ENCODE data around the gene MDM1.

The MDM1 gene

DNA sequence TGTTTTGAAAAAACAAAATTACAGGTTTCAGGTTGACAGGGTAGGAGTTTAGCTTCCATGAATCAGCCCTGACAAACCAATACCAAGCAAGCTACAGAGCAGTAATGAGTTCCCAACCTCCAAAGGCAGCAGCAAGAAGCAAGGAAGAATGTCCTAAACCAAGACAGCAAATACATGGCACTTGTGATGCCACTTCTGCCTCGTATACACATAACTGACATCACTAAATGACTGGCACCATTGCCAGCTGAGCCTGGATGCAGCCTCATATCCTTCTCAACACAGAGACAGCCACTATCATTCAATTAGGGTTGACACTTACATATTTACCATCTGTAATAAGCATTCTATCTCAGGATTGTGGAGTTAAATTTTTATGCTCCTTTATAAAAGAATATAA is 35.0 kb upstream of the MDM1 start:
- no peak for TF ChIP-seq ZNF274 (IDR thresholded peaks at IDR 0.05; ENCODE audit: low read depth, low read length)
- no peak overlapping the region for H3K4me3 ChIP-seq (ENCODE audit: low read length)

- no peak for TF ChIP-seq ZNF274 (IDR thresholded peaks at IDR 0.05; ENCODE audit: low read depth, low read length)
- H3K4me3 ChIP-seq (ENCODE audit: low read length) = peak overlapping the region; percentile 7; the same call in 1 of the 2 replicates
These were observed 32.9 kb upstream of the MDM1 start for GRCh38 chr12:68364893-68365725.

GRCh38 chr12:68364328-68364727 is 32.2 kb upstream of the MDM1 start:
- no peak overlapping the region for H3K4me3 ChIP-seq (ENCODE audit: low read length)
- no peak for TF ChIP-seq ZNF274 (IDR thresholded peaks at IDR 0.05; ENCODE audit: low read depth, low read length)

GRCh38 chr12:68361953-68362352 is 29.8 kb upstream of the MDM1 start:
- no peak overlapping the region for H3K4me3 ChIP-seq (ENCODE audit: low read length)
- TF ChIP-seq ZNF274 (IDR thresholded peaks at IDR 0.05; ENCODE audit: low read depth, low read length) = no peak

DNA sequence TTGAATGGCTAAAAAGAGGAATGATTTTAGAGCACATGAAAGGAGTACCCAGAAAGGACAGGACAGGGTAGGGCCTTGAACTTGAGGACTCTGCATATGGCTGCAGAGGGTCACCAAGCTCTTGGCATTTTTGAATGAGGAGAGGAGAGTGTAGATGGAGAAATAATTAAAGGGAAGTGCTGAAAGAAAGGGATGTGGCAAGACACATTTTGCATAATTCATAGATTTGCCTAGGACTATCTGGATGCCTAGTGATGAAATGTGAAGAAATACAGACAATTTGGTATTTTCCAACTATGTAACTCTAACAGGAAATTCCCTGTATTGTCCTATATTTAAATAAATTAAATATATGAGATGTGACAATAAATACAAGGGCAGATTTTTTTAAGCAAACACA is 27.5 kb upstream of the MDM1 start:
- no peak for TF ChIP-seq ZNF274 (IDR thresholded peaks at IDR 0.05; ENCODE audit: low read depth, low read length)
- no peak overlapping the region for H3K4me3 ChIP-seq (ENCODE audit: low read length)

DNA sequence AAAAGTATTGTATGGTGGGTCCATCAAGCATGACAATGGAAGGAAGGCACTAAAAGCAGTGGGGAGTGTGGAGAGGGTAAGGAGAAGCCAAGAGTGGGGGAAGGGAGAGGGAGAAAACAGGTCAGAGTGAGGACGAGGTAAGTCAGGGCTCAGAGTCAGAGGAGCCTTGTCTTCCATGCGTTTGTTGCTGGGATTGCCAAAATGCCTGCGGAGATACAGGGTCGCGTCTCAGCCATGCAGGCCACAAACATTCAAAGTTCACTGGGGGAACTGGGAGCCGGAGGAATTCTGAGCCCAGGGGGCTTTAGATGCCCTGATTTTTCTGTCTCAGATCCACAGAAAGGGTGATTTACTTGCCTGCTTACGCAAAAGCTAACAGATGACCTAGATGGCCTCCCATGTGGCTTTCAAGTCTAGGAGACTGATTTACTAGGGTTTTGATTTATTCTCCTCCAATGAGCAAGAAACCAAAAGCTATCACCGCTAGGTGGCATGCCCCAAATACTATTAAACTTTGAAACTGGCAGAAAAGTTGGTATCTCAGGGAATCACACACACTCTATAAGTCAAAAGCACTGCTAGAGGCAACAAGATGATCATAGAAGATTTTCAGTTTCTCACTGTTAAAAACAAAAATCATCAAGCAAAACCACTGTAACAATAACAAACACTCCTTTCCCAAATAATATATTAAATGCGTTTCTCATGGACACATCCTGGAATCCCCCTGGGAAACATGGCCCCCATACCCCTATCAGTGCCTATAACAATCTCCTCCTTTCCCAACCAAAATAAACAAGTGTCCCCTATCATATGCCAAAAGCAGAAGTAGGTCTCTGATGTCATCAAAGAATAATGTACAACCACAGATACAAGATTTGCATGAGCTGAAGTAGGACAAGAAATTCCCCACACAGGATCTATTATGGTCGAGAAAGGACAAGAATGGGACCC is 26.6 kb upstream of the MDM1 start:
- no peak overlapping the region for H3K4me3 ChIP-seq (ENCODE audit: low read length)
- no peak for TF ChIP-seq ZNF274 (IDR thresholded peaks at IDR 0.05; ENCODE audit: low read depth, low read length)

- no peak for TF ChIP-seq ZNF274 (IDR thresholded peaks at IDR 0.05; ENCODE audit: low read depth, low read length)
- H3K4me3 ChIP-seq (ENCODE audit: low read length) = no peak overlapping the region
These were observed 24.8 kb upstream of the MDM1 start for GRCh38 chr12:68356986-68357385.

GRCh38 chr12:68356060-68356695 is 24.0 kb upstream of the MDM1 start:
- no peak for TF ChIP-seq ZNF274 (IDR thresholded peaks at IDR 0.05; ENCODE audit: low read depth, low read length)
- H3K4me3 ChIP-seq (ENCODE audit: low read length) = no peak overlapping the region

GRCh38 chr12:68354977-68355541 is 22.9 kb upstream of the MDM1 start:
- no peak for TF ChIP-seq ZNF274 (IDR thresholded peaks at IDR 0.05; ENCODE audit: low read depth, low read length)
- H3K4me3 ChIP-seq (ENCODE audit: low read length) = no peak overlapping the region

DNA sequence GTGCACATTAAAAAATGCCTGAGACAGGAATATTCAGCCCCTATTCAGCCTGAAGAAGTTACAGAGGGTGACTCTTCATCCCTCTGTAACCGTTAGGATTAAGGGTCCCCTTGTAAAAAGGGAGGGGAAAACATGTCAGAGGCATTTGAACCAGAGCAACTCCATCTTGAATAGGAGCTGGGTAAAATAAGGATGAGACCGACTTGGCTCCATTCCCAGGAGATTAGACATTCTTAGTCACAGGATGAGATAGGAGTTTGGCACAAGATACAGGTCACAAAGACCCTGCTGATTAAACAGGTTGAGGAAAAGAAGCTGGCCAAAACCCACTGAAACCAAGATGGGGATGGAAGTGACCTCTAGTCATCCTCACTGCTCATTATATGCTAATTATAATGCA is 19.9 kb upstream of the MDM1 start:
- H3K4me3 ChIP-seq (ENCODE audit: low read length) = no peak overlapping the region
- TF ChIP-seq ZNF274 (IDR thresholded peaks at IDR 0.05; ENCODE audit: low read depth, low read length) = no peak

- H3K4me3 ChIP-seq (ENCODE audit: low read length) = no peak overlapping the region
- no peak for TF ChIP-seq ZNF274 (IDR thresholded peaks at IDR 0.05; ENCODE audit: low read depth, low read length)
These were observed 18.6 kb upstream of the MDM1 start for GRCh38 chr12:68350753-68351152.

DNA sequence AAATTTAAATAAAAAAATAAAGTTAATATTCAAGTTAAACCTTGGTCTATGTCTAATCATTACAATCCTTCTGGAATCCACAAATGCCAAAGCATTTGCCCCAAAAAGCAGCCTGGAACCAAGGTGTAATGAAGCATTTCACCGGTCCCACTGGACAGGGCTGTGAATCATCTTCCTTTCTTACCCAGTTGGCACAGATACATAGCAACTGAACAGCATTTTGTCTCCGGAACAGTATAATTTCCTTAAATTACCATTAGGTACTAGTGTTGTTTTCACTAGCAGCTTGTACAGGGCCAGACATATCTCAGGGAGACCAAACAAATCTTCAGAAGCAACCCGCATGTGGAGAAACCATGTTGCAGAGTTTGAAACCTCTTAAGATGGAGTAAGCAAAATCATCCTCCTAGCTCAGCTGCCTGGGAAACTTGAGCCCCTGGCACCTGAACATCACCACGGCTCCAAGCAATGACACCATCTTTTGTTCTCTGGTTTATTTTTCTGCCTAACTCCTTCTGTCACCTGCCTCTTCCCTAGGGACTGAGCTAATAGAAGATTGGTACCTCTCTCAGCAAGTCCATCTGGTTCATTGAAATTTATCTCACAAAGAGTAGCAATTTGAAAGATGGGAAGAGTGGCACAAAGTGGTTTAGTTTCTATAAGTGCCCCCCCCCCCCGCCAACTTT is 17.9 kb upstream of the MDM1 start:
- H3K4me3 ChIP-seq (ENCODE audit: low read length) = no peak overlapping the region
- TF ChIP-seq ZNF274 (IDR thresholded peaks at IDR 0.05; ENCODE audit: low read depth, low read length) = no peak

DNA sequence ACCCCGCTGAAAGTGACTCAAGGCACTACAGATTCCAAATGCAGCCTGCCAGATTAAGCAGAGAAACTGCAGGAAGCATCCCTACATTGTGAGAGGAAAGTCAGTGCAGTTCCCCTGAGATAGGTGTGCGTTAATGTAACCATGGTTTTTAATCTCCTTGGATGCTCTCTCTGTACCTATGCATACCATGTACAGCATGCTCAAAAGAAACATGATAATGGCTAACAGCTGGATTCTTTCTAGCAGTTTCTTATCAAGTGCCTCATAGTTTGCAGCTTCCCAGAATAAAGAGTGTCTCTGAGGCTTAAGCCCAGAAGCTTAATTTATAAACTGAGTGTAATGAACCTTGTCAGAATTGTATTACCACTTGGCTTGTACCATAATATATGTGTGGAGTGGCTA is 17.1 kb upstream of the MDM1 start:
- H3K4me3 ChIP-seq (ENCODE audit: low read length) = no peak overlapping the region
- TF ChIP-seq ZNF274 (IDR thresholded peaks at IDR 0.05; ENCODE audit: low read depth, low read length) = no peak

All from GM08714 (cell line).